ENCODE results near the gene NR2F1-AS1. TPM values are rescaled to one million over a fixed set of nuclear protein-coding genes. Genes with fewer than 3 reads are reported as not detected.

Gene NR2F1-AS1
- total and polyA plus RNA-seq, 9 of the 15 experiments (the other 6 are each of a cell fraction or from before 2014, with no cell fraction given): not detected

- BruUV-seq (replicated peaks): no TSS peak
- in situ Hi-C loops (cut with MboI) (loop anchor here (25.0 kb wide), 1 partner anchor 1148 kb away; no protein-coding TSS in a partner anchor), intact Hi-C loops (cut with micrococcal nuclease) (no loop called here)
- DNase-seq (ENCODE audit: extremely low read depth in 1 of 4, low spot score in 3 of 4) (no peak), FAIRE-seq (no peak), ATAC-seq (no peak)
- H3K79me2 ChIP-seq (ENCODE audit: control insufficient read depth, insufficient read depth, low read length): no peaks in the 10 kb centered on the region
- H3K4me1 ChIP-seq (replicated peaks in 1 of 2; ENCODE audit: control insufficient read depth in 2 of 2, insufficient read depth in 2 of 2, low read length in 2 of 2): peaks cover 0 to 1% of the 10 kb centered on the region in 2 experiments; a peak in 2 of 5 replicates
- no peaks in the 10 kb centered on the region for H3K9me3 ChIP-seq (replicated peaks; ENCODE audit: control insufficient read depth, insufficient read depth, low read depth, low read length)
- WGBS (ENCODE audit: insufficient coverage, low coverage, missing lambda C conversion rate): 1% methylated on average over 6 of the region's 6 CpGs
- H3K36me3 ChIP-seq (ENCODE audit: control insufficient read depth, insufficient read depth, low read length): no peaks in the 10 kb centered on the region
- no peak for TF ChIP-seq ZNF655 (CRISPR knock-in tag; IDR thresholded peaks at IDR 0.05)
- ChIA-PET POLR2A (no interaction called here), CTCF (ENCODE audit: low intra/inter-chr PET ratio) (no interaction called here)
- H2AFZ ChIP-seq (ENCODE audit: low read depth, low read length): no peak overlapping the region
- H4K20me1 ChIP-seq (replicated peaks; ENCODE audit: control insufficient read depth, insufficient read depth, low read length): no peaks in the 10 kb centered on the region
- H3K27me3 ChIP-seq (ENCODE audit: control insufficient read depth in 2 of 2, insufficient read depth in 2 of 2, low read length in 2 of 2): peaks cover 2 to 5% of the 10 kb centered on the region in 2 experiments; a peak in 3 of 5 replicates
- H3K9ac ChIP-seq (ENCODE audit: insufficient read depth in 1 of 2, low read depth in 2 of 2, low read length in 2 of 2): no peak overlapping the region
- H3K4me2 ChIP-seq (ENCODE audit: insufficient read depth, low read length): no peak overlapping the region
- H3K9me1 ChIP-seq (ENCODE audit: control insufficient read depth, insufficient read depth, low read length): no peaks in the 10 kb centered on the region
- H3K27ac ChIP-seq (ENCODE audit: extremely low read depth, low read depth, low read length): no peak overlapping the region
- H3K4me3 ChIP-seq: no peak overlapping the region
Observed at GRCh38 chr5:93589152-93589828, 8.3 kb upstream of the NR2F1-AS1 start.

Measured in K562 (cell line).